ENCODE measurements around the gene FAM131C. TPM values are rescaled to one million over a fixed set of nuclear protein-coding genes. Genes with fewer than 3 reads are reported as not detected.

Gene FAM131C
- total and polyA plus RNA-seq, 10 of the 15 experiments (the other 5 are each of a cell fraction or from before 2014, with no cell fraction given) = 0.03 TPM; not detected in 9

GRCh38 chr1:16094453-16095158 is 21.2 kb upstream of the FAM131C start:
- WGBS (ENCODE audit: insufficient coverage, insufficient replicate concordance, low lambda C conversion rate, missing lambda C conversion rate) = 49% methylated on average over 17 of the region's 21 CpGs
- H3K27me3 ChIP-seq (replicated peaks in 1 of 2; ENCODE audit: control insufficient read depth in 2 of 2, insufficient read depth in 2 of 2, low read length in 1 of 2) = no peaks in the 10 kb centered on the region; a peak in 2 of 4 replicates
- no peak overlapping the region for H3K4me2 ChIP-seq (ENCODE audit: control insufficient read depth, insufficient read depth)
- TF ChIP-seq SIX5 (IDR thresholded peaks at IDR 0.05; ENCODE audit: low read depth, low read length, severe bottlenecking) (no peak), FOXM1 (IDR thresholded peaks at IDR 0.05; ENCODE audit: low read depth, low read length) (no peak), RELB (IDR thresholded peaks at IDR 0.05; ENCODE audit: low read depth) (no peak), ETV6 (conservative IDR thresholded peaks at IDR 0.05 in 1 of 2, IDR thresholded peaks at IDR 0.05 in 1 of 2; ENCODE audit: borderline replicate concordance in 1 of 2, low read depth in 1 of 2) (no peak), NFXL1 (IDR thresholded peaks at IDR 0.05; ENCODE audit: borderline replicate concordance) (no peak), POLR2AphosphoS2 (IDR thresholded peaks at IDR 0.05; ENCODE audit: low read depth, low read length) (no peak), ATF2 (IDR thresholded peaks at IDR 0.05; ENCODE audit: low read length) (no peak), TAF1 (IDR thresholded peaks at IDR 0.05; ENCODE audit: borderline replicate concordance, low read depth, low read length) (no peak), HCFC1 (IDR thresholded peaks at IDR 0.05; ENCODE audit: low read length) (no peak), NBN (IDR thresholded peaks at IDR 0.05) (no peak)
- FAIRE-seq (no peak), DNase-seq (ENCODE audit: low read depth, low spot score) (no peak), ATAC-seq (no peak)
- H4K20me1 ChIP-seq (ENCODE audit: control insufficient read depth, insufficient read depth) = no peaks in the 10 kb centered on the region
- H3K27ac ChIP-seq (ENCODE audit: control insufficient read depth, insufficient read depth) = no peak overlapping the region
- no peaks in the 10 kb centered on the region for H3K79me2 ChIP-seq (ENCODE audit: control insufficient read depth, insufficient read depth, low read length)
- no peaks in the 10 kb centered on the region for H3K9me3 ChIP-seq (replicated peaks; ENCODE audit: control insufficient read depth, insufficient read depth, low read length)
- H2AFZ ChIP-seq (ENCODE audit: control insufficient read depth, low read depth, low read length) = no peak overlapping the region
- no peaks in the 10 kb centered on the region for H3K36me3 ChIP-seq (ENCODE audit: control insufficient read depth in 2 of 2, insufficient read depth in 2 of 2, low read length in 1 of 2)
- H3K9ac ChIP-seq (ENCODE audit: control insufficient read depth, insufficient read depth, low read length) = no peak overlapping the region
- POLR2A ChIA-PET = no interaction called here
- in situ Hi-C loops (cut with MboI) = no loop called here
- no peaks in the 10 kb centered on the region for H3K4me1 ChIP-seq (ENCODE audit: control insufficient read depth, insufficient read depth, low read length)
- no TSS peak for BruUV-seq (replicated peaks)
- RAD21 ChIA-PET (ENCODE audit: unreplicated experiment) = no interaction called here
- SMC1A ChIA-PET (ENCODE audit: uncharacterized antibody, unreplicated experiment) = interaction anchor here (0.6 kb wide), 1 partner anchor 94 kb away, joined by 3 read pairs; no protein-coding TSS in a partner anchor
- H3K4me3 ChIP-seq = no peak overlapping the region
- intact Hi-C loops (cut with micrococcal nuclease; ENCODE audit: unreplicated experiment) = no loop called here
- CTCF ChIA-PET = no interaction called here

Data from GM12878 (cell line).